Peyer's patch (tissue), 4 donors: ENCODE data around the gene RAB8B. TPM values are rescaled to one million over a fixed set of nuclear protein-coding genes. Genes with fewer than 3 reads are reported as not detected.

Source experiments
- DNase-seq, 3 donors: peaks; one replicate each; pipeline ENCODE4 v3.0.0-alpha.2; 2017 to 2019
- H3K27ac ChIP-seq, 4 donors: fragments of 200-600 bp; sonication (generic); one replicate each; pipeline ENCODE4 v1.5.1; 2016 to 2019
- H3K27me3 ChIP-seq, 2 donors: fragments of 200-600 bp; sonication (generic); one replicate each; pipeline ENCODE4 v1.5.1; 2019
- H3K36me3 ChIP-seq, 3 donors: fragments of 200-600 bp; sonication (generic); one replicate each; pipeline ENCODE4 v1.5.1; 2016 to 2019
- H3K4me1 ChIP-seq, 4 donors: fragments of 200-600 bp; sonication (generic); one replicate each; pipeline ENCODE4 v1.5.1; 2016 to 2019
- H3K4me3 ChIP-seq, 4 donors: fragments of 200-600 bp; sonication (generic); 1 replicate in 3 of 4; 2 replicates in 1 of 4; pipeline ENCODE4 v1.5.1; 2016 to 2019; ENCODE audit warnings: mild to moderate bottlenecking in 1 of 4
- H3K9me3 ChIP-seq, 4 donors: fragments of 200-600 bp; sonication (generic); one replicate each; pipeline ENCODE4 v1.5.1; 2016 to 2019; ENCODE audit warnings: mild to moderate bottlenecking in 1 of 4
- CTCF ChIP-seq, 6 experiments: fragments of 450-650 bp in 4 of 6; fragments of 200-600 bp in 2 of 6; sonication (generic) in 1 of 6; IDR thresholded peaks; one replicate each; pipeline ENCODE4 v1.5.1; 2017 to 2019; ENCODE audit warnings: antibody characterized with exemption in 6 of 6, mild to moderate bottlenecking in 3 of 6, moderate library complexity in 1 of 6
- POLR2A ChIP-seq, 2 donors: fragments of 450-650 bp; IDR thresholded peaks; one replicate each; pipeline ENCODE4 v1.5.1; 2017; ENCODE audit warnings: antibody characterized with exemption in 2 of 2, mild to moderate bottlenecking in 2 of 2, moderate library complexity in 2 of 2
- total RNA-seq, 4 donors: library from RNA; depleted of rRNA; stranded (reverse); fragments of >200 nt; gene quantifications; one replicate each; pipeline ENCODE4 v1.1.0, GENCODE V29; 2016

Gene RAB8B
- total RNA-seq, 4 donors from 2014 or later = 11.7 to 35.5 (median 25.3) TPM

GRCh38 chr15:63223463-63223862, 34.1 kb downstream of the RAB8B start:
- no peaks in the 10 kb centered on the region for H3K9me3 ChIP-seq
- no peaks in the 10 kb centered on the region for H3K27me3 ChIP-seq
- DNase-seq = no peak
- TF ChIP-seq POLR2A (IDR thresholded peaks at IDR 0.05) = no peak
- TF ChIP-seq CTCF (IDR thresholded peaks at IDR 0.05) = no peak
- no peak overlapping the region for H3K27ac ChIP-seq
- H3K4me1 ChIP-seq = peaks cover 0 to 40% (median 0%) of the 10 kb centered on the region in 4 donors
- H3K4me3 ChIP-seq = no peak overlapping the region
- no peaks in the 10 kb centered on the region for H3K36me3 ChIP-seq

- Histone ChIP-seq H3K27ac (no peak overlapping the region), H3K4me3 (no peak overlapping the region), H3K4me1 (peaks cover 0 to 23% (median 0%) of the 10 kb centered on the region in 4 donors), H3K27me3 (no peaks in the 10 kb centered on the region), H3K9me3 (no peaks in the 10 kb centered on the region), H3K36me3 (no peaks in the 10 kb centered on the region)
- TF ChIP-seq POLR2A (IDR thresholded peaks at IDR 0.05) (no peak), CTCF (IDR thresholded peaks at IDR 0.05) (no peak)
- no peak for DNase-seq
Measured at GRCh38 chr15:63225381-63225780, 36.0 kb downstream of the RAB8B start.

DNA sequence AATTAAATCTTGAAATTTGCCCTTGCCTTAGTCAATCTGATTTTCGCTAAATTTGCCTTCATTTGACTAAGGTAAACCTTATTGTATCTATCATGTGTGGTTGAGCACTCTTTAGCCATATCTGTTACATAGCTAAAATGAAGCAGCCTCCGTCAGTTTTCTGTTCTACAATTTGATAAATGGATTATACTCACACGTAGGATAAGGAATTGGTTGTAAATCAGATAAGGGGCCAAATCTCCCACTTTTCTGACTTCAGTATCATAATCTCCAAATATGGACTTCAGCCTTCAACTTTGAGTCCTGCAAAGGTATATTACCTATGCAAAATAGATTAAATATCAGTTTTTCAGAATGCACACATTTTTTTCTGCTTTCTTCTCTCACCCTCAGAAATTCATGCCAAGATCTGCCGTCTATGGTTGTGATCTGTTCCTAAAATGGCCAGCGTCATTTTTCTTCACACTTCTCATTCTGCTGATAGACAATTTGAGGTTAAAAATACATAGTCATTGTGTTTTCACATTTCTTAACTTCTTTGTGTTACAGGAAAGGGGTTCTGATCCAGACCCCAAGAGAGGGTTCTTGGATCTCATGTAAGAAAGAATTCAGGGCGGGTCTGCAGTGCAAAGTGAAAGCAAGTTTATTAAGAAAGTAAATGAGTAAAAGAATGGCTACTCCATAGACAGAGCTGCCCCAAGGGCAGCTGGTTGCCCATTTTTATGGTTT, 36.9 kb downstream of the RAB8B start:
- no peak for DNase-seq
- Histone ChIP-seq H3K27ac (no peak overlapping the region), H3K36me3 (no peaks in the 10 kb centered on the region), H3K27me3 (no peaks in the 10 kb centered on the region), H3K9me3 (no peaks in the 10 kb centered on the region), H3K4me1 (peaks cover 0 to 14% (median 0%) of the 10 kb centered on the region in 4 donors), H3K4me3 (no peak overlapping the region)
- no peak for TF ChIP-seq POLR2A (IDR thresholded peaks at IDR 0.05)
- no peak for TF ChIP-seq CTCF (IDR thresholded peaks at IDR 0.05)

DNA sequence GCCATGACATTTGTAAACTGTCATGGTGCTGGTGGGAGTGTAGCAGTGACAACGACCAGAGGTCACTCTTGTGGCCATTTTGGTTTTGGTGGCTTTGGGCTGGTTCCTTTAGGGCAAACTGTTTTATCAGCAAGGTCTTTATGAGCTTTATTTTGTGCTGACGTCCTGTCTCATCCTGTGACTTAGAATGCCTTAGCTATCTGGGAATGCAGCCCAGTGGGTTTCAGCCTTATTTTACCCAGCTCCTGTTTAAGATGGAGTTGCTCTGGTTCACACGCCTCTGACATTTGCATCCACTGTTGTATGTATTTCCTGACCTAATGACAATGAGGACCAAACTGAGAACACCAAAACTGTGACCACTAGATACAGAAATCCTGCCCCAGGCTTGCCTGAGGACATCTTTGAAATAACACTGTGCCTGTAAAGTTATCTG, 37.6 kb downstream of the RAB8B start:
- Histone ChIP-seq H3K9me3 (no peaks in the 10 kb centered on the region), H3K27ac (no peak overlapping the region), H3K27me3 (no peaks in the 10 kb centered on the region), H3K4me3 (no peak overlapping the region), H3K36me3 (no peaks in the 10 kb centered on the region), H3K4me1 (peaks cover 0 to 11% (median 0%) of the 10 kb centered on the region in 4 donors)
- no peak for TF ChIP-seq CTCF (IDR thresholded peaks at IDR 0.05)
- DNase-seq = no peak

DNA sequence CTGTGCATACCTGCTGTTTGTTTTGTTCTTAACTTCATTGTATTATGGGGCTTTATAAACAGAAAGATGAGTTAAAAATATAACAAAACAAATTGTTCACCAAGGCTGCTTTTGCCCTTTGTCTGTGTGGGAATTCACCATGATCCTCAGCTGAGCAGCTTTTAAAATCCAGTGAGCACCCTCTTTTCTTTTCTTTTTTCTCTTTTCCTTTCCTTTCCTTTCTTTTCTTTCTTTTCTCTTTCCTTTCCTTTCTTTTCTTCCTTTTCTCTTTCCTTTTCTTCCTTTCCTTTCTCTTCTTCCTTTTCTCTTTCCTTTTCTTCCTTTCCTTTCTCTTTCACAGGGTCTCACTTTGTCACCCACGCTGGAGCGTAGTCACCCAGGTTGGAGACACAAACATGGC, 38.3 kb downstream of the RAB8B start:
- peaks cover 0 to 11% (median 0%) of the 10 kb centered on the region in 4 donors for H3K4me1 ChIP-seq
- H3K27ac ChIP-seq = no peak overlapping the region
- TF ChIP-seq POLR2A (IDR thresholded peaks at IDR 0.05) (no peak), CTCF (IDR thresholded peaks at IDR 0.05) (no peak)
- H3K9me3 ChIP-seq = no peaks in the 10 kb centered on the region
- no peaks in the 10 kb centered on the region for H3K36me3 ChIP-seq
- no peak overlapping the region for H3K4me3 ChIP-seq
- no peak for DNase-seq
- no peaks in the 10 kb centered on the region for H3K27me3 ChIP-seq
